ENCODE measurements around the gene C10orf71.

GRCh38 chr10:49359349-49360270 is 60.6 kb downstream of the C10orf71 start:
- TF ChIP-seq CTCF (IDR thresholded peaks at IDR 0.05), result no peak
- no peak for TF ChIP-seq EZH2 (IDR thresholded peaks at IDR 0.05; ENCODE audit: borderline replicate concordance, insufficient read depth, low read depth, low read length, poor library complexity, severe bottlenecking)
